C4-2B (cell line): ENCODE measurements around the gene C21orf58.

Experiments
- H3K27ac ChIP-seq: fragments of 450-650 bp; 2 replicates; pipeline ENCODE4 v1.5.1; 2017
- CTCF ChIP-seq: fragments of 450-650 bp; conservative IDR thresholded peaks from 2 replicates; pipeline ENCODE4 v1.5.1; 2017; ENCODE audit warnings: mild to moderate bottlenecking
- ZFX ChIP-seq: fragments of 450-650 bp; IDR thresholded peaks from 2 replicates; pipeline ENCODE4 v1.6.1; 2017

The C21orf58 gene

GRCh38 chr21:46329796-46330195 lies 6.1 kb upstream of the C21orf58 start:
- TF ChIP-seq ZFX = no peak
- no peak for TF ChIP-seq CTCF
- no peak overlapping the region for H3K27ac ChIP-seq

- H3K27ac ChIP-seq = no peak overlapping the region
- TF ChIP-seq ZFX (no peak), CTCF (no peak)
These were observed 4.5 kb upstream of the C21orf58 start for GRCh38 chr21:46328151-46328550.

GRCh38 chr21:46327711-46328110 lies 4.0 kb upstream of the C21orf58 start:
- H3K27ac ChIP-seq = no peak overlapping the region
- TF ChIP-seq ZFX (no peak), CTCF (no peak)

GRCh38 chr21:46326110-46326703 lies 2.5 kb upstream of the C21orf58 start:
- H3K27ac ChIP-seq = peak overlapping the region; percentile 94
- TF ChIP-seq ZFX = no peak
- no peak; the same call in 1 of the 2 replicates for TF ChIP-seq CTCF

- TF ChIP-seq CTCF (no peak; the same call in 1 of the 2 replicates), ZFX (peak; percentile 79)
- peak overlapping the region; percentile 94 for H3K27ac ChIP-seq
These were observed 1.6 kb upstream of the C21orf58 start for GRCh38 chr21:46325073-46325912.

GRCh38 chr21:46324390-46325072 lies 861 bp upstream of the C21orf58 start:
- H3K27ac ChIP-seq = peak overlapping the region; percentile 94
- TF ChIP-seq ZFX (no peak; the same call in 1 of the 2 replicates), CTCF (no peak)
